HepG2 (cell line): ENCODE data around the gene ZNF334. TPM values are rescaled to one million over a fixed set of nuclear protein-coding genes. Genes with fewer than 3 reads are reported as not detected.

ENCODE experiments used
- GABPA ChIP-seq, 2 experiments: IDR thresholded peaks; 2 replicates each; pipeline ENCODE4 v1.6.1; 2011 to 2016; ENCODE audit warnings: low read depth in 2 of 2, low read length in 1 of 2, missing biosample characterization in 1 of 2, missing genetic modification characterization in 1 of 2
- HDAC1 ChIP-seq: sonication (generic); formaldehyde crosslinking; IDR thresholded peaks from 2 replicates; pipeline ENCODE4 v1.5.1; 2020; ENCODE audit warnings: mild to moderate bottlenecking, missing genetic modification reagents
- HMGXB3 ChIP-seq: sonication (generic); formaldehyde crosslinking; IDR thresholded peaks from 2 replicates; pipeline ENCODE4 v1.4.0; 2020; ENCODE audit warnings: missing genetic modification reagents, borderline replicate concordance
- HOXA3 ChIP-seq: sonication (generic); formaldehyde crosslinking; IDR thresholded peaks from 2 replicates; pipeline ENCODE4 v1.5.0; 2020; ENCODE audit warnings: missing genetic modification reagents
- IRF2 ChIP-seq: IDR thresholded peaks from 2 replicates; pipeline ENCODE4 v1.6.1; 2018; ENCODE audit warnings: missing genetic modification reagents, missing compliant biosample characterization
- MXD1 ChIP-seq: sonication (generic); formaldehyde crosslinking; IDR thresholded peaks from 2 replicates; pipeline ENCODE4 v1.4.0; 2020; ENCODE audit warnings: mild to moderate bottlenecking, missing genetic modification reagents
- TAF1 ChIP-seq: sonication (generic); formaldehyde crosslinking; IDR thresholded peaks from 2 replicates; pipeline ENCODE4 v1.4.0; 2020; ENCODE audit warnings: missing genetic modification reagents
- ZNF33A ChIP-seq: sonication (generic); formaldehyde crosslinking; IDR thresholded peaks from 2 replicates; pipeline ENCODE4 v1.5.1; 2020; ENCODE audit warnings: missing genetic modification reagents, mild to moderate bottlenecking, moderate library complexity, borderline replicate concordance
- polyA plus RNA-seq, 8 experiments: library from polyadenylated mRNA; depleted of rRNA in 3 of 8; stranded (reverse) in 7 of 8; unstranded in 1 of 8; fragments of >200 nt; fragmentation: Illumina TruSeq in 4 of 8; extraction: Trizol in 4 of 8; gene quantifications; 2 replicates each; pipeline versions ENCODE4 v1.2.1 to v1.2.3, GENCODE V29; 2011 to 2016; ENCODE audit warnings: low read depth in 4 of 8, missing spikeins in 1 of 8, mixed read lengths in 1 of 8; ENCODE audit not compliant: insufficient read depth in 1 of 8
- total RNA-seq, 5 experiments: library from RNA; depleted of rRNA; stranded (reverse); fragments of >200 nt; fragmentation: Illumina TruSeq; extraction: Trizol; gene quantifications; 2 replicates each; pipeline ENCODE4 v1.2.3, GENCODE V29; 2016; ENCODE audit warnings: low read depth in 1 of 5
- TF ChIP-seq, protein P1 (sequence below), 2 experiments: fragments of 450-650 bp in 1 of 2; sonication (generic) in 1 of 2; formaldehyde crosslinking in 1 of 2; IDR thresholded peaks; 2 replicates each; pipeline versions ENCODE4 v1.6.1 to v1.8.0; 2016 to 2022; ENCODE audit warnings: antibody characterized with exemption in 1 of 2, mild to moderate bottlenecking in 1 of 2, missing genetic modification reagents in 1 of 2
- TF ChIP-seq, protein P2 (sequence below): sonication (generic); formaldehyde crosslinking; IDR thresholded peaks from 2 replicates; pipeline ENCODE4 v1.5.1; 2020; ENCODE audit warnings: mild to moderate bottlenecking, moderate library complexity, missing genetic modification reagents

The ZNF334 gene
- total and polyA plus RNA-seq, 2 of the 13 experiments (the other 11 are each of a cell fraction or from before 2014, with no cell fraction given) = 4.8 to 7.8 TPM

DNA sequence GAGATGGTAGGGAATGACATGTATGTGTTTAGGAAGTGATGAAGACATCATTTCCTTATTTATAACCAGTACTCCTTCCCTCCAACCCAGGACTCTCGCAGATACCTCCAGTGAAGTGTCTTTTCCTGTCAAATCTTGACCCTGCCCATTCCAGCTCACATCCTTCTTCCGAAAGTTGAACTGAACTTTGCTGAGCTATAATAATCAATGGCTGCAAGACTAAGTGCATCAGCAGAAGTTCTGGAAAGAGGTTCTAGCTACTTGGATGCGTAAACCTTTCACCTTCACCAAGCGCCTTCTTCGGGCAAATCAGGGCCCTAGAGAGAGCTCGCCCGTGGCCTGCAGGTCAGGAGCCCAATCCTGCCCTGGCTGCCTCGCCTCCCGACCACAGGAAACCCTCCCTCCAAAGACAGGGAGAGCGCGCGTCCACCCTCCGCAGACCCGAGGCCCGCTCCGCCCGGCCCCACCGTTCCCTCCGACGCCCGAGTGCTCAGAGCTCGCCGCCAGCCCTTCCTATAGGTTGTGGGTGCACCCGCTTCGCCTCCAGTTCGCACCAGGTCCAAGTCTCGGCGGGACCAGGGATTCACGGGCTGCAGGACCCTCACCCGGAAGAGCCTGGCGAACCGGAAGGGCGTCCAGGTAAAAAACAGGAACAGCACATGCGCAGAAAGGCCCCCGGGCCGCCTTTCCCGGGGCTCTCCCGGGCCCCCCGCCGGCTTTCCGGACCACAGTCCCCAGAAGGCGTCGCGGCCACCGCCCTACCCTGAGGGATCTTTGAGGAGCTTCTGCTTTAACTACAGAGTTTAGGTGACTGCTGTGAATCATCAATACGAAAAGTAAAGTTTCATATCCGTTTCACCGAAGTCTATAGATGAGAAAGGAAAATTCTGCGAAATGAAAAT lies at the start of gene ZNF334 (continued):
- TF ChIP-seq HMGXB3 (CRISPR knock-in tag) (0 out of 2 replicates have a peak, but pooled peaks have one; percentile 42), ZNF33A (CRISPR knock-in tag) (no peak), TAF1 (peak; percentile 69), GABPA (IDR thresholded peaks at IDR 0.05; ENCODE audit: low read depth, low read length) (peak; percentile 77), GABPA (CRISPR knock-in tag; IDR thresholded peaks at IDR 0.05; ENCODE audit: low read depth) (peak; percentile 93), HDAC1 (peak; percentile 66; the same call in 1 of the 2 replicates), IRF2 (CRISPR knock-in tag) (peak; percentile 43; the same call in 1 of the 2 replicates), HOXA3 (peak; percentile 55; the same call in 1 of the 2 replicates), MXD1 (peak; percentile 54; the same call in 1 of the 2 replicates)
- TF ChIP-seq, protein P1, sequence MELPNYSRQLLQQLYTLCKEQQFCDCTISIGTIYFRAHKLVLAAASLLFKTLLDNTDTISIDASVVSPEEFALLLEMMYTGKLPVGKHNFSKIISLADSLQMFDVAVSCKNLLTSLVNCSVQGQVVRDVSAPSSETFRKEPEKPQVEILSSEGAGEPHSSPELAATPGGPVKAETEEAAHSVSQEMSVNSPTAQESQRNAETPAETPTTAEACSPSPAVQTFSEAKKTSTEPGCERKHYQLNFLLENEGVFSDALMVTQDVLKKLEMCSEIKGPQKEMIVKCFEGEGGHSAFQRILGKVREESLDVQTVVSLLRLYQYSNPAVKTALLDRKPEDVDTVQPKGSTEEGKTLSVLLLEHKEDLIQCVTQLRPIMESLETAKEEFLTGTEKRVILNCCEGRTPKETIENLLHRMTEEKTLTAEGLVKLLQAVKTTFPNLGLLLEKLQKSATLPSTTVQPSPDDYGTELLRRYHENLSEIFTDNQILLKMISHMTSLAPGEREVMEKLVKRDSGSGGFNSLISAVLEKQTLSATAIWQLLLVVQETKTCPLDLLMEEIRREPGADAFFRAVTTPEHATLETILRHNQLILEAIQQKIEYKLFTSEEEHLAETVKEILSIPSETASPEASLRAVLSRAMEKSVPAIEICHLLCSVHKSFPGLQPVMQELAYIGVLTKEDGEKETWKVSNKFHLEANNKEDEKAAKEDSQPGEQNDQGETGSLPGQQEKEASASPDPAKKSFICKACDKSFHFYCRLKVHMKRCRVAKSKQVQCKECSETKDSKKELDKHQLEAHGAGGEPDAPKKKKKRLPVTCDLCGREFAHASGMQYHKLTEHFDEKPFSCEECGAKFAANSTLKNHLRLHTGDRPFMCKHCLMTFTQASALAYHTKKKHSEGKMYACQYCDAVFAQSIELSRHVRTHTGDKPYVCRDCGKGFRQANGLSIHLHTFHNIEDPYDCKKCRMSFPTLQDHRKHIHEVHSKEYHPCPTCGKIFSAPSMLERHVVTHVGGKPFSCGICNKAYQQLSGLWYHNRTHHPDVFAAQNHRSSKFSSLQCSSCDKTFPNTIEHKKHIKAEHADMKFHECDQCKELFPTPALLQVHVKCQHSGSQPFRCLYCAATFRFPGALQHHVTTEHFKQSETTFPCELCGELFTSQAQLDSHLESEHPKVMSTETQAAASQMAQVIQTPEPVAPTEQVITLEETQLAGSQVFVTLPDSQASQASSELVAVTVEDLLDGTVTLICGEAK (IDR thresholded peaks at IDR 0.05) = no peak
- TF ChIP-seq, protein P1 (CRISPR knock-in tag; IDR thresholded peaks at IDR 0.05) = peak; percentile 54; the same call in 1 of the 2 replicates
- TF ChIP-seq, protein P2, sequence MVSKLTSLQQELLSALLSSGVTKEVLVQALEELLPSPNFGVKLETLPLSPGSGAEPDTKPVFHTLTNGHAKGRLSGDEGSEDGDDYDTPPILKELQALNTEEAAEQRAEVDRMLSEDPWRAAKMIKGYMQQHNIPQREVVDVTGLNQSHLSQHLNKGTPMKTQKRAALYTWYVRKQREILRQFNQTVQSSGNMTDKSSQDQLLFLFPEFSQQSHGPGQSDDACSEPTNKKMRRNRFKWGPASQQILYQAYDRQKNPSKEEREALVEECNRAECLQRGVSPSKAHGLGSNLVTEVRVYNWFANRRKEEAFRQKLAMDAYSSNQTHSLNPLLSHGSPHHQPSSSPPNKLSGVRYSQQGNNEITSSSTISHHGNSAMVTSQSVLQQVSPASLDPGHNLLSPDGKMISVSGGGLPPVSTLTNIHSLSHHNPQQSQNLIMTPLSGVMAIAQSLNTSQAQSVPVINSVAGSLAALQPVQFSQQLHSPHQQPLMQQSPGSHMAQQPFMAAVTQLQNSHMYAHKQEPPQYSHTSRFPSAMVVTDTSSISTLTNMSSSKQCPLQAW (CRISPR knock-in tag) = peak; percentile 87; the same call in 1 of the 2 replicates
